GM19099 (cell line): Measurements from ENCODE around the gene SYT15.

ENCODE experiments used
- POLR2A ChIP-seq: IDR thresholded peaks from 3 replicates; pipeline ENCODE4 v1.6.1; 2011; ENCODE audit warnings: low read depth; ENCODE audit not compliant: insufficient read length; ENCODE audit errors: extremely low read depth

SYT15 gene

GRCh38 chr10:46560952-46561351 is 18.0 kb upstream of the SYT15 start:
- no peak for TF ChIP-seq POLR2A
